H9 (cell line): Measurements from ENCODE around the gene CCBE1. TPM values are rescaled to one million over a fixed set of nuclear protein-coding genes. Genes with fewer than 3 reads are reported as not detected.
A peak's percentile ranks its signal among the peaks of the same experiment; 100 is the strongest.

Experiments
- DNase-seq: peaks from one replicate; pipeline ENCODE4 v3.0.0-alpha.2; 2017
- H2AFZ ChIP-seq: one replicate; pipeline ENCODE4 v1.6.1; 2013; ENCODE audit warnings: mild to moderate bottlenecking, low read length, control low read depth, moderate library complexity
- H2AK5ac ChIP-seq: 2 replicates; pipeline ENCODE4 v1.6.1; 2013; ENCODE audit warnings: low read length, control low read depth, mixed read lengths; ENCODE audit not compliant: insufficient read length
- H2BK120ac ChIP-seq: one replicate; pipeline ENCODE4 v1.6.1; 2013; ENCODE audit warnings: low read depth, mild to moderate bottlenecking, low read length, control low read depth, inconsistent platforms; ENCODE audit not compliant: poor library complexity, severe bottlenecking
- H2BK12ac ChIP-seq: 2 replicates; pipeline ENCODE4 v1.6.1; 2013; ENCODE audit warnings: low read length, control low read depth, mixed read lengths, low read depth; ENCODE audit not compliant: insufficient read length
- H2BK15ac ChIP-seq: 2 replicates; pipeline ENCODE4 v1.6.1; 2013; ENCODE audit warnings: low read depth, low read length, control low read depth
- H2BK20ac ChIP-seq: one replicate; pipeline ENCODE4 v1.6.1; 2013; ENCODE audit warnings: low read depth, mild to moderate bottlenecking, low read length, control low read depth, inconsistent platforms; ENCODE audit not compliant: poor library complexity, severe bottlenecking
- H2BK5ac ChIP-seq: 2 replicates; pipeline ENCODE4 v1.6.1; 2013; ENCODE audit warnings: low read length, control low read depth, mixed read lengths; ENCODE audit not compliant: insufficient read length
- H3K14ac ChIP-seq: 2 replicates; pipeline ENCODE4 v1.6.1; 2013; ENCODE audit warnings: low read length, control low read depth; ENCODE audit not compliant: insufficient read depth
- H3K18ac ChIP-seq: 2 replicates; pipeline ENCODE4 v1.6.1; 2013; ENCODE audit warnings: low read depth, mild to moderate bottlenecking, mixed read lengths, low read length, control low read depth; ENCODE audit not compliant: insufficient read length
- H3K23ac ChIP-seq: 2 replicates; pipeline ENCODE4 v1.6.1; 2013; ENCODE audit warnings: low read length, control low read depth, mixed read lengths, low read depth; ENCODE audit not compliant: insufficient read length
- H3K23me2 ChIP-seq: 2 replicates; pipeline ENCODE4 v1.6.1; 2013; ENCODE audit warnings: low read depth, mild to moderate bottlenecking, mixed read lengths, low read length, control low read depth; ENCODE audit not compliant: insufficient read length, poor library complexity, severe bottlenecking
- H3K27ac ChIP-seq: 2 replicates; pipeline ENCODE4 v1.5.1; 2013; ENCODE audit warnings: low read length, control low read depth, mixed read lengths, low read depth; ENCODE audit not compliant: insufficient read length
- H3K27me3 ChIP-seq: 2 replicates; pipeline ENCODE4 v1.6.1; 2013; ENCODE audit warnings: low read length, control low read depth, inconsistent platforms; ENCODE audit not compliant: insufficient read depth
- H3K4ac ChIP-seq: 2 replicates; pipeline ENCODE4 v1.6.1; 2013; ENCODE audit warnings: low read depth, mild to moderate bottlenecking, control low read depth, inconsistent platforms, low read length, moderate library complexity
- H3K4me1 ChIP-seq: 2 replicates; pipeline ENCODE4 v1.6.1; 2013; ENCODE audit warnings: low read length, control low read depth, inconsistent platforms; ENCODE audit not compliant: insufficient read depth
- H3K4me2 ChIP-seq: 2 replicates; pipeline ENCODE4 v1.6.1; 2013; ENCODE audit warnings: low read length, control low read depth, mixed read lengths; ENCODE audit not compliant: insufficient read length, insufficient read depth
- H3K56ac ChIP-seq: 2 replicates; pipeline ENCODE4 v1.6.1; 2013; ENCODE audit warnings: low read depth, mild to moderate bottlenecking, mixed read lengths, low read length, control low read depth; ENCODE audit not compliant: insufficient read length
- H3K79me1 ChIP-seq: 2 replicates; pipeline ENCODE4 v1.6.1; 2013; ENCODE audit warnings: low read depth, mild to moderate bottlenecking, moderate library complexity, low read length, control low read depth, inconsistent platforms; ENCODE audit not compliant: insufficient read depth, poor library complexity, severe bottlenecking
- H3K79me2 ChIP-seq: 2 replicates; pipeline ENCODE4 v1.6.1; 2013; ENCODE audit warnings: low read length, control low read depth, inconsistent platforms; ENCODE audit not compliant: insufficient read depth
- H3K9ac ChIP-seq: 2 replicates; pipeline ENCODE4 v1.6.1; 2013; ENCODE audit warnings: low read length, control low read depth, mixed read lengths; ENCODE audit not compliant: insufficient read length; ENCODE audit errors: extremely low read depth
- H3K9me3 ChIP-seq: one replicate; pipeline ENCODE4 v1.6.1; 2013; ENCODE audit warnings: low read depth, low read length, inconsistent platforms; ENCODE audit not compliant: control insufficient read depth
- H3T11ph ChIP-seq: one replicate; pipeline ENCODE4 v1.6.1; 2013; ENCODE audit warnings: mild to moderate bottlenecking, low read length, control low read depth, inconsistent platforms
- H4K20me1 ChIP-seq: one replicate; pipeline ENCODE4 v1.6.1; 2013; ENCODE audit not compliant: control insufficient read depth, insufficient read length, insufficient read depth
- H4K5ac ChIP-seq: 2 replicates; pipeline ENCODE4 v1.6.1; 2013; ENCODE audit warnings: low read depth, mild to moderate bottlenecking, mixed read lengths, low read length, control low read depth; ENCODE audit not compliant: insufficient read length
- H4K8ac ChIP-seq: replicated peaks from 2 replicates; pipeline ENCODE4 v1.6.1; 2013; ENCODE audit warnings: low read length, control low read depth, mixed read lengths, low read depth; ENCODE audit not compliant: insufficient read length
- H4K91ac ChIP-seq: 2 replicates; pipeline ENCODE4 v1.6.1; 2013; ENCODE audit warnings: low read depth, mild to moderate bottlenecking, moderate library complexity, mixed read lengths, low read length, control low read depth; ENCODE audit not compliant: insufficient read length
- H3K27ac Mint-ChIP-seq, 3 experiments: 2 replicates in 2 of 3; 3 replicates in 1 of 3; pipeline ENCODE4 v1.8.0; 2020 to 2021; ENCODE audit warnings: mixed read lengths in 3 of 3, mild to moderate bottlenecking in 1 of 3, moderate library complexity in 1 of 3
- H3K27me3 Mint-ChIP-seq: 2 replicates; pipeline ENCODE4 v1.8.0; 2021; ENCODE audit warnings: low read depth, mild to moderate bottlenecking, moderate library complexity, mixed read lengths
- H3K36me3 Mint-ChIP-seq, 3 experiments: 2 replicates in 2 of 3; 3 replicates in 1 of 3; pipeline ENCODE4 v1.8.0; 2020 to 2021; ENCODE audit warnings: low read depth in 3 of 3, mixed read lengths in 3 of 3; ENCODE audit not compliant: insufficient read depth in 1 of 3
- H3K4me1 Mint-ChIP-seq, 2 experiments: 2 replicates each; pipeline ENCODE4 v1.8.0; 2020; ENCODE audit warnings: mixed read lengths in 2 of 2
- H3K4me3 Mint-ChIP-seq, 2 experiments: 2 replicates in 1 of 2; 3 replicates in 1 of 2; pipeline ENCODE4 v1.8.0; 2020 to 2021; ENCODE audit warnings: mild to moderate bottlenecking in 2 of 2, mixed read lengths in 2 of 2, moderate library complexity in 1 of 2
- H3K9me3 Mint-ChIP-seq, 2 experiments: 2 replicates in 1 of 2; 3 replicates in 1 of 2; pipeline ENCODE4 v1.8.0; 2020; ENCODE audit warnings: mild to moderate bottlenecking in 2 of 2, mixed read lengths in 2 of 2, moderate library complexity in 1 of 2
- CTCF ChIP-seq: fragments of 200-600 bp; sonication (generic); conservative IDR thresholded peaks from 3 replicates; pipeline ENCODE4 v1.8.0; 2021; ENCODE audit warnings: antibody characterized with exemption, mild to moderate bottlenecking
- WGBS: extraction: QIAGEN DNeasy Blood & Tissue Kit; methylation state at CpG from one replicate; pipeline ENCODE4 v1.1.7; 2013; ENCODE audit warnings: missing lambda C conversion rate, low lambda C conversion rate, mixed read lengths; ENCODE audit not compliant: insufficient read length; ENCODE audit errors: extremely low coverage; 5-methylcytosine and 5-hydroxymethylcytosine counted together
- total RNA-seq: library from RNA; stranded (reverse); gene quantifications from 2 replicates; pipeline ENCODE4 v1.2.1, GENCODE V29; 2021

The CCBE1 gene
- total RNA-seq, 1 experiment from 2014 or later, result 0.39 TPM

- no peak for DNase-seq
Observed at GRCh38 chr18:59742325-59743111, 45.3 kb upstream of the CCBE1 start.

More at GRCh38 chr18:59742325-59743111, 45.3 kb upstream of the CCBE1 start:
- Histone ChIP-seq H2BK5ac (no peak overlapping the region), H4K5ac (no peak overlapping the region), H2BK20ac (no peak overlapping the region), H3K9me3 (no peaks in the 10 kb centered on the region), H3K4ac (no peak overlapping the region), H3K14ac (no peak overlapping the region), H3K23ac (no peak overlapping the region), H2BK15ac (no peak overlapping the region), H3K9ac (no peak overlapping the region), H3T11ph (no peak overlapping the region), H2BK120ac (no peak overlapping the region), H3K27ac (no peak overlapping the region), H2AFZ (no peak overlapping the region), H3K23me2 (no peaks in the 10 kb centered on the region), H4K8ac (no peak overlapping the region), H2BK12ac (no peak overlapping the region), H3K4me1 (no peaks in the 10 kb centered on the region), H3K4me2 (no peak overlapping the region), H4K91ac (no peak overlapping the region), H2AK5ac (no peak overlapping the region), H3K27me3 (no peaks in the 10 kb centered on the region), H3K56ac (no peak overlapping the region), H4K20me1 (no peaks in the 10 kb centered on the region), H3K79me2 (no peaks in the 10 kb centered on the region), H3K18ac (no peak overlapping the region), H3K79me1 (no peaks in the 10 kb centered on the region)
- Mint-ChIP-seq H3K4me3 (no peak overlapping the region), H3K9me3 (peaks cover 0 to 6% of the 10 kb centered on the region in 2 experiments; a peak in 1 of 5 replicates), H3K36me3 (peaks cover 0 to 7% (median 0%) of the 10 kb centered on the region in 3 experiments; a peak in 2 of 7 replicates), H3K27me3 (no peaks in the 10 kb centered on the region; the same call in none of the 2 replicates), H3K27ac (peak overlapping the region in 1 of 3 experiments; percentile 5; a peak in 1 of 7 replicates), H3K4me1 (peaks cover 0 to 6% of the 10 kb centered on the region in 2 experiments; a peak in 3 of 4 replicates)
- no CpG with 5 or more reads among the region's 8 CpGs for WGBS
- no peak for TF ChIP-seq CTCF
